Endothelial cell of umbilical vein (primary cell): ENCODE measurements around the gene RNF144B. TPM values are rescaled to one million over a fixed set of nuclear protein-coding genes. Genes with fewer than 3 reads are reported as not detected.

Experiments used
- BruUV-seq: library from RNA; stranded (reverse); fragments of 400-500 nt; replicated peaks from 2 replicates; lab custom pipeline; 2021; lab: Mats Ljungman, UMichigan
- CTCF ChIA-PET: fragments of 300-600, 350-600 bp; sonication (Branson Sonifier 250); formaldehyde crosslinking; loops from one replicate; lab custom pipeline; 2021; ENCODE audit warnings: antibody characterized with exemption, inconsistent platforms; lab: Charles Lee
- POLR2A ChIA-PET: fragments of 300-600, 350-600 bp; sonication (Branson Sonifier 250); formaldehyde crosslinking; loops from one replicate; lab custom pipeline; 2021; ENCODE audit warnings: antibody characterized with exemption, inconsistent platforms; lab: Charles Lee
- DNase-seq: peaks from one replicate; pipeline ENCODE4 v3.0.0-alpha.2; 2011; ENCODE audit warnings: low read depth, low spot score
- FAIRE-seq: peaks from 2 replicates; lab custom pipeline; 2011; peaks lifted over from hg19 to GRCh38; lab: Jason Lieb, UNC
- H2AFZ ChIP-seq: 2 replicates; pipeline ENCODE4 v1.6.0; 2012; ENCODE audit warnings: low read depth, low read length, control low read depth, inconsistent platforms
- H3K27ac ChIP-seq: 2 replicates; pipeline ENCODE4 v1.5.1; 2011; ENCODE audit warnings: low read depth, mild to moderate bottlenecking, control low read depth, low read length, moderate library complexity; ENCODE audit not compliant: insufficient read depth
- H3K27me3 ChIP-seq, 2 experiments: 2 replicates each; pipeline versions ENCODE4 v1.6.0 to v1.6.1; 2011; ENCODE audit warnings: low read length in 2 of 2, mixed read lengths in 1 of 2; ENCODE audit not compliant: control insufficient read depth in 2 of 2, insufficient read depth in 2 of 2
- H3K36me3 ChIP-seq, 2 experiments: 2 replicates in 1 of 2; 3 replicates in 1 of 2; pipeline ENCODE4 v1.5.1; 2011; ENCODE audit warnings: low read length in 2 of 2, mild to moderate bottlenecking in 1 of 2, moderate library complexity in 1 of 2; ENCODE audit not compliant: control insufficient read depth in 2 of 2, insufficient read depth in 2 of 2; ENCODE audit errors: extremely low read depth in 1 of 2
- H3K4me1 ChIP-seq: 3 replicates; pipeline ENCODE4 v1.5.1; 2011; ENCODE audit warnings: mild to moderate bottlenecking, low read length; ENCODE audit not compliant: control insufficient read depth, insufficient read depth; ENCODE audit errors: extremely low read depth
- H3K4me2 ChIP-seq: 2 replicates; pipeline ENCODE4 v1.6.1; 2011; ENCODE audit warnings: low read length, control low read depth, mixed read lengths; ENCODE audit not compliant: insufficient read depth
- H3K4me3 ChIP-seq, 3 experiments: fragments of 200-600 bp in 1 of 3; sonication (generic), shearing (Covaris generic) in 1 of 3; replicated peaks in 1 of 3; 2 replicates each; pipeline ENCODE4 v1.5.1; 2011 to 2016; ENCODE audit warnings: control low read depth in 3 of 3, low read length in 3 of 3, mild to moderate bottlenecking in 2 of 3, inconsistent platforms in 1 of 3, low read depth in 1 of 3, moderate library complexity in 1 of 3; ENCODE audit not compliant: insufficient read depth in 1 of 3
- H3K79me2 ChIP-seq: 2 replicates; pipeline ENCODE4 v1.6.0; 2012; ENCODE audit warnings: low read length, inconsistent platforms; ENCODE audit not compliant: control insufficient read depth, insufficient read depth
- H3K9ac ChIP-seq: replicated peaks from 2 replicates; pipeline ENCODE3; 2011; ENCODE audit warnings: low read length, control low read depth; ENCODE audit not compliant: insufficient read depth; ENCODE audit errors: extremely low read depth
- H3K9me1 ChIP-seq: replicated peaks from 3 replicates; pipeline ENCODE4 v1.6.0; 2011; ENCODE audit warnings: mild to moderate bottlenecking, low read length; ENCODE audit not compliant: control insufficient read depth, insufficient read depth; ENCODE audit errors: extremely low read depth
- H3K9me3 ChIP-seq: replicated peaks from 2 replicates; pipeline ENCODE4 v1.5.1; 2012; ENCODE audit warnings: low read length, inconsistent platforms; ENCODE audit not compliant: control insufficient read depth, insufficient read depth
- H4K20me1 ChIP-seq: replicated peaks from 2 replicates; pipeline ENCODE3; 2011; ENCODE audit warnings: mild to moderate bottlenecking, low read length; ENCODE audit not compliant: control insufficient read depth, insufficient read depth; ENCODE audit errors: extremely low read depth
- EZH2 ChIP-seq: IDR thresholded peaks from 2 replicates; pipeline ENCODE4 v1.6.1; 2012; ENCODE audit warnings: borderline replicate concordance, low read depth, mild to moderate bottlenecking, moderate library complexity, low read length, inconsistent platforms; ENCODE audit not compliant: severe bottlenecking
- FOS ChIP-seq: IDR thresholded peaks from 2 replicates; pipeline ENCODE4 v1.6.1; 2011; ENCODE audit warnings: mild to moderate bottlenecking, low read length, moderate library complexity, borderline replicate concordance; ENCODE audit not compliant: insufficient read depth
- GATA2 ChIP-seq: IDR thresholded peaks from 2 replicates; pipeline ENCODE4 v1.7.0; 2011; ENCODE audit warnings: low read depth, mild to moderate bottlenecking, moderate library complexity, mixed read lengths, low read length; ENCODE audit not compliant: insufficient read length, insufficient read depth
- JUN ChIP-seq: IDR thresholded peaks from 2 replicates; pipeline ENCODE4 v1.6.1; 2011; ENCODE audit warnings: borderline replicate concordance, low read depth; ENCODE audit not compliant: insufficient read length, insufficient read depth
- MYC ChIP-seq: IDR thresholded peaks from one replicate; pipeline ENCODE4 v1.6.1; 2011; ENCODE audit warnings: mild to moderate bottlenecking, low read depth, low read length
- POLR2A ChIP-seq: IDR thresholded peaks from 2 replicates; pipeline ENCODE4 v1.6.1; 2012; ENCODE audit warnings: low read depth, mild to moderate bottlenecking, control low read depth, low read length
- POLR2AphosphoS5 ChIP-seq: IDR thresholded peaks from 2 replicates; pipeline ENCODE4 v1.6.1; 2012; ENCODE audit warnings: low read depth, mild to moderate bottlenecking, control low read depth, low read length, moderate library complexity; ENCODE audit not compliant: insufficient read depth
- dilution Hi-C: fragments of 300-500 bp; cut with MboI; formaldehyde crosslinking; loops from one replicate; pipeline ENCODE4 v1.15.0; 2019; ENCODE audit warnings: low sequenced_read_pairs; ENCODE audit not compliant: extremely low pct_ligation_motif_present
- intact Hi-C: fragments of 100-400 bp; cut with micrococcal nuclease; formaldehyde crosslinking; loops from one replicate; pipeline ENCODE4 v1.10.0; 2022
- polyA plus RNA-seq, 4 experiments: library from polyadenylated mRNA; depleted of rRNA in 3 of 4; stranded (reverse) in 3 of 4; unstranded in 1 of 4; fragments of >200 nt; gene quantifications; 2 replicates each; pipeline versions ENCODE4 v1.2.1 to v1.2.3, GENCODE V29; 2011 to 2012; ENCODE audit warnings: missing spikeins in 1 of 4
- total RNA-seq: library from RNA; stranded (reverse); gene quantifications from 2 replicates; pipeline ENCODE4 v1.2.3, GENCODE V29; 2021
- TF ChIP-seq, protein P1 (sequence below), 2 donors: IDR thresholded peaks; 1 replicate in 1 of 2; 2 replicates in 1 of 2; pipeline ENCODE4 v1.5.1; 2011; ENCODE audit warnings: low read length in 2 of 2, mild to moderate bottlenecking in 2 of 2, moderate library complexity in 2 of 2, control low read depth in 1 of 2, inconsistent platforms in 1 of 2, low read depth in 1 of 2; ENCODE audit not compliant: insufficient read depth in 1 of 2; ENCODE audit errors: extremely low read depth in 1 of 2
- TF ChIP-seq, protein P2 (sequence below): IDR thresholded peaks from 2 replicates; pipeline ENCODE4 v1.6.1; 2011; ENCODE audit not compliant: insufficient read depth, insufficient read length

RNF144B gene
- total and polyA plus RNA-seq, 2 donors (not counting 3 experiments of a cell fraction or from before 2014, with no cell fraction given): 18.1 to 97.3 TPM

- H4K20me1 ChIP-seq: no peaks in the 10 kb centered on the region
- H3K4me2 ChIP-seq: peak overlapping the region; percentile 17
- DNase-seq (no peak), FAIRE-seq (no peak)
- BruUV-seq: no TSS peak
- no peak overlapping the region for H2AFZ ChIP-seq
- intact Hi-C loops: loop anchor here (10.0 kb wide), 1 partner anchor 528 kb away; no protein-coding TSS in a partner anchor
- CTCF ChIA-PET: interaction anchor here (1.2 kb wide), 1 partner anchor 9 kb away, joined by 3 read pairs; no protein-coding TSS in a partner anchor
- no peak overlapping the region for H3K27ac ChIP-seq
- no peaks in the 10 kb centered on the region for H3K9me3 ChIP-seq
- dilution Hi-C loops: no loop called here
- no peaks in the 10 kb centered on the region for H3K9me1 ChIP-seq
- no peaks in the 10 kb centered on the region for H3K36me3 ChIP-seq
- TF ChIP-seq, protein P1, sequence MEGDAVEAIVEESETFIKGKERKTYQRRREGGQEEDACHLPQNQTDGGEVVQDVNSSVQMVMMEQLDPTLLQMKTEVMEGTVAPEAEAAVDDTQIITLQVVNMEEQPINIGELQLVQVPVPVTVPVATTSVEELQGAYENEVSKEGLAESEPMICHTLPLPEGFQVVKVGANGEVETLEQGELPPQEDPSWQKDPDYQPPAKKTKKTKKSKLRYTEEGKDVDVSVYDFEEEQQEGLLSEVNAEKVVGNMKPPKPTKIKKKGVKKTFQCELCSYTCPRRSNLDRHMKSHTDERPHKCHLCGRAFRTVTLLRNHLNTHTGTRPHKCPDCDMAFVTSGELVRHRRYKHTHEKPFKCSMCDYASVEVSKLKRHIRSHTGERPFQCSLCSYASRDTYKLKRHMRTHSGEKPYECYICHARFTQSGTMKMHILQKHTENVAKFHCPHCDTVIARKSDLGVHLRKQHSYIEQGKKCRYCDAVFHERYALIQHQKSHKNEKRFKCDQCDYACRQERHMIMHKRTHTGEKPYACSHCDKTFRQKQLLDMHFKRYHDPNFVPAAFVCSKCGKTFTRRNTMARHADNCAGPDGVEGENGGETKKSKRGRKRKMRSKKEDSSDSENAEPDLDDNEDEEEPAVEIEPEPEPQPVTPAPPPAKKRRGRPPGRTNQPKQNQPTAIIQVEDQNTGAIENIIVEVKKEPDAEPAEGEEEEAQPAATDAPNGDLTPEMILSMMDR (IDR thresholded peaks at IDR 0.05; ENCODE audit: extremely low read depth in 1 of 2, insufficient read depth in 1 of 2, low read depth in 1 of 2, low read length in 2 of 2): no peak
- TF ChIP-seq MYC (no peak), GATA2 (no peak), EZH2 (no peak)
- peaks cover 97% of the 10 kb centered on the region for H3K79me2 ChIP-seq
- peaks cover 64% of the 10 kb centered on the region for H3K4me1 ChIP-seq
- POLR2A ChIA-PET: no interaction called here
- H3K27me3 ChIP-seq: no peaks in the 10 kb centered on the region
- no peak overlapping the region for H3K9ac ChIP-seq
- H3K4me3 ChIP-seq: no peak overlapping the region
Observed at GRCh38 chr6:18392346-18392877, 5.3 kb downstream of the RNF144B start.

DNA sequence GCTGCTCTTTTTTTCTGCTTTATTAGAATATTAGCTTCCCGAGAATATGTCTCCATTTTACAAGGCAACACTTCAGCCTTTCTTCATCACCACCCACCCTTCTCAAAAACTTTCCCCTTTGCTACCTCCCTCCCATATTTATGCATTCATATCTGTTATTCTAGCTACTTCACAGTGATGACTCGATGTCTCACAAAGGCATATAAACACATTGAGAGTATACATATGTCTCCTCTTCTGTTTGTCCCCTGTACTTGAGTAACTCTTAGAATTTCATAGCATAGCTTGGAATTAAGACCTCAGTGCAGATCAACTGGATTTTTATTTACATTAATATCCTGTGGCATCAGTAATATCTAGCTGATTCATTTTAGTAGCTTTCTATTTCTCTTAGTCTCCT, 6.5 kb downstream of the RNF144B start:
- DNase-seq: no peak
- no peaks in the 10 kb centered on the region for H3K27me3 ChIP-seq
- no peaks in the 10 kb centered on the region for H3K36me3 ChIP-seq
- POLR2A ChIA-PET: interaction anchor here (0.8 kb wide), 1 partner anchor 12 kb away, joined by 3 read pairs; no protein-coding TSS in a partner anchor
- no peaks in the 10 kb centered on the region for H3K9me1 ChIP-seq
- H3K9me3 ChIP-seq: no peaks in the 10 kb centered on the region
- TF ChIP-seq, protein P2, sequence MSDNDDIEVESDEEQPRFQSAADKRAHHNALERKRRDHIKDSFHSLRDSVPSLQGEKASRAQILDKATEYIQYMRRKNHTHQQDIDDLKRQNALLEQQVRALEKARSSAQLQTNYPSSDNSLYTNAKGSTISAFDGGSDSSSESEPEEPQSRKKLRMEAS: no peak
- TF ChIP-seq FOS (no peak), POLR2A (no peak), EZH2 (no peak), MYC (no peak), JUN (no peak), POLR2AphosphoS5 (no peak), GATA2 (no peak)
- TF ChIP-seq, protein P1 (IDR thresholded peaks at IDR 0.05; ENCODE audit: extremely low read depth in 1 of 2, insufficient read depth in 1 of 2, low read depth in 1 of 2, low read length in 2 of 2): no peak
- H3K27ac ChIP-seq: no peak overlapping the region
- H3K79me2 ChIP-seq: peaks cover 97% of the 10 kb centered on the region
- dilution Hi-C loops: no loop called here
- no peak overlapping the region for H2AFZ ChIP-seq
- H3K4me1 ChIP-seq: peaks cover 76% of the 10 kb centered on the region
- H3K9ac ChIP-seq: no peak overlapping the region
- H4K20me1 ChIP-seq: no peaks in the 10 kb centered on the region
- H3K4me2 ChIP-seq: peak overlapping the region; percentile 13
- no TSS peak for BruUV-seq
- intact Hi-C loops: loop anchor here (10.0 kb wide), 1 partner anchor 529 kb away; no protein-coding TSS in a partner anchor
- no peak for FAIRE-seq
- no peak overlapping the region for H3K4me3 ChIP-seq
- CTCF ChIA-PET: interaction anchor here (0.9 to 1.4 kb wide), 5 partner anchors 8 to 110 kb away, joined by 3 to 5 read pairs (median 4); no protein-coding TSS in a partner anchor
